CD4-positive, alpha-beta T cell (primary cell): Measurements from ENCODE around the gene PSMB3. TPM values are rescaled to one million over a fixed set of nuclear protein-coding genes. Genes with fewer than 3 reads are reported as not detected.

ENCODE experiments used
- ATAC-seq: fragments of 200-7000 bp; cut with Tn5 transposase; one replicate; pipeline ENCODE4 v1.10.0; 2022; ENCODE audit warnings: mild to moderate bottlenecking; ENCODE audit not compliant: poor library complexity
- CTCF ChIA-PET: fragments of 350-600 bp; sonication (Branson Sonifier 250); formaldehyde crosslinking; loops from one replicate; lab custom pipeline; 2021; ENCODE audit warnings: antibody characterized with exemption, inconsistent platforms; lab: Charles Lee
- POLR2A ChIA-PET: fragments of 350-600 bp; sonication (Branson Sonifier 250); formaldehyde crosslinking; loops from one replicate; lab custom pipeline; 2021; ENCODE audit warnings: antibody characterized with exemption, inconsistent platforms; lab: Charles Lee
- DNase-seq, 14 experiments: peaks; one replicate each; pipeline ENCODE4 v3.0.0-alpha.2; 2013 to 2020; ENCODE audit warnings: mixed read lengths in 2 of 14
- H3K27ac ChIP-seq, 2 donors: one replicate each; pipeline versions ENCODE4 v1.5.1 to v1.7.0; 2013; ENCODE audit warnings: low read length in 2 of 2, low read depth in 1 of 2, mild to moderate bottlenecking in 1 of 2
- H3K27me3 ChIP-seq, 2 experiments: 1 replicate in 1 of 2; 2 replicates in 1 of 2; pipeline versions ENCODE4 v1.6.1 to v1.7.0; 2013; ENCODE audit warnings: low read length in 2 of 2, control low read depth in 1 of 2, mild to moderate bottlenecking in 1 of 2, moderate library complexity in 1 of 2; ENCODE audit not compliant: insufficient read depth in 2 of 2, control insufficient read depth in 1 of 2
- H3K36me3 ChIP-seq: one replicate; pipeline ENCODE4 v1.6.1; 2013; ENCODE audit warnings: low read length, control low read depth; ENCODE audit not compliant: insufficient read depth
- H3K4me1 ChIP-seq: one replicate; pipeline ENCODE4 v1.6.1; 2013; ENCODE audit warnings: low read length, control low read depth; ENCODE audit not compliant: insufficient read depth
- H3K4me3 ChIP-seq: one replicate; pipeline ENCODE4 v1.5.1; 2013; ENCODE audit warnings: mild to moderate bottlenecking, low read length, moderate library complexity
- H3K9me3 ChIP-seq, 2 experiments: 1 replicate in 1 of 2; 2 replicates in 1 of 2; pipeline versions ENCODE4 v1.6.1 to v1.7.0; 2013; ENCODE audit warnings: low read length in 2 of 2, mild to moderate bottlenecking in 2 of 2, control low read depth in 1 of 2, moderate library complexity in 1 of 2; ENCODE audit not compliant: control insufficient read depth in 1 of 2, insufficient read depth in 1 of 2
- H3K27ac Mint-ChIP-seq: one replicate; pipeline ENCODE4 v1.8.0; 2020; ENCODE audit warnings: mixed read lengths
- H3K27me3 Mint-ChIP-seq: one replicate; pipeline ENCODE4 v1.8.0; 2021; ENCODE audit warnings: mixed read lengths
- H3K36me3 Mint-ChIP-seq: one replicate; pipeline ENCODE4 v1.8.0; 2021; ENCODE audit warnings: low read depth, mixed read lengths
- H3K4me1 Mint-ChIP-seq: one replicate; pipeline ENCODE4 v1.8.0; 2021; ENCODE audit warnings: low read depth, mixed read lengths
- H3K4me3 Mint-ChIP-seq: one replicate; pipeline ENCODE4 v1.8.0; 2020; ENCODE audit warnings: mild to moderate bottlenecking, mixed read lengths
- H3K9me3 Mint-ChIP-seq: one replicate; pipeline ENCODE4 v1.8.0; 2020; ENCODE audit warnings: mixed read lengths
- intact Hi-C, 2 experiments: fragments of 100-400 bp; cut with DNase I in 1 of 2; cut with micrococcal nuclease in 1 of 2; formaldehyde crosslinking; loops; one replicate each; pipeline versions ENCODE4 v1.15.1 to v1.9.0; 2023 to 2025; cut with DNase I, micrococcal nuclease
- polyA plus RNA-seq, 2 donors: library from polyadenylated mRNA; unstranded; fragments of 120-200 nt; gene quantifications; one replicate each; pipeline ENCODE4 v1.2.1, GENCODE V29; 2013
- total RNA-seq, 174 experiments: library from RNA in 2 of 174; stranded (reverse) in 2 of 174; gene quantifications; one replicate each; pipeline ENCODE4 v1.2.3 and lab custom pipeline; 2021 to 2026
- TF ChIP-seq, protein P1 (sequence below): fragments of 200-600 bp; IDR thresholded peaks from one replicate; pipeline ENCODE4 v1.8.0; 2022; ENCODE audit warnings: antibody characterized with exemption, mild to moderate bottlenecking

The PSMB3 gene
- total RNA-seq, result 10 to 100 TPM; 46.6 to 55.0 TPM
- polyA plus RNA-seq (2013, experiment 1 of 2), result 121 TPM
- polyA plus RNA-seq (2013, experiment 2 of 2), result 99.1 TPM
- total RNA-seq (lab: John Stamatoyannopoulos, UW), result 24.8 to 295 (median 52.9) reads per million in 172 experiments

DNA sequence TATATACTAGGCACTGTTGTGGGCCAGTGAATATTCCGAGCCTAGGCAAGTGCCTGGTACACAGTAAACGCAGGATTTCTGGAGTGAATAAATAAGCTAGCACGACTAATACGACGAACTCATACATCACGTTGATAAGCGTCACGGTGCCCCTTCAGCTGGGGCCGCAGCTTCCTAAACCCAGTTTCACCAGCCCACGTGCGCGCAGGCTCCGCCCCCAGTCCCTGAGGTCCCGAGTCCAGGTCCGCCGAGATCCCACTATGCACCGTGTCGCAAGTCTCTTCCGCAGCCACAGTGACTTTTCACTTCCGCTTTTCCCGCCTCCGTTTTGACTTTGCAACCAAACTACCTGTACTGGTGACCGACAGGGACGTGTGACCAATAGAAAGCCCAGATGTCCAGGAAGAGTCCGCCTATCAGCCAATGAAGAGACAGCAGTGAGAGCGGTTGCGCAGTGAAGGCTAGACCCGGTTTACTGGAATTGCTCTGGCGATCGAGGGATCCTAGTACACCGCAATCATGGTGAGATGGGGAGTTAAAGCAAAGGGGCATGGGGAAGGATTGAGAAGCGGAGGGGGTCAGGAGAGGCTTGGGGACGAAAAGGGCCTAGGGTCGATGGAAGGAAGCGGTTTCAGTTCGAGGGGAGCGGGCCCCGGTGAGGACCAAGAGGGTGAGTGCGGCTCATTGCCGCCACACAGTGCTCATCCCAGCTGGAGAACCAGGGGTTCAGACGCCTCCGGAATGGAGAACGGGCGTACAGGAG lies at the start of gene PSMB3:
Gene PSMB3 (plus strand): TSS at position 434 of the 763 bp plus-strand sequence. CDS start 86 bp downstream, at position 520.
- Histone ChIP-seq H3K4me3 (peak within 1 kb of the TSS; percentile 90), H3K4me1 (peaks cover 68% of the 10 kb centered on the region), H3K27me3 (peaks cover 30 to 33% of the 10 kb centered on the region in 2 experiments), H3K9me3 (peaks cover 0 to 15% of the 10 kb centered on the region in 2 experiments), H3K36me3 (peaks cover 29% of the 10 kb centered on the region), H3K27ac (peak within 1 kb of the TSS; percentile 80 to 93)
- H3K4me1 Mint-ChIP-seq, result peaks cover 38% of the 10 kb centered on the region
- ChIA-PET POLR2A (interaction anchor here (0.8 to 2.8 kb wide), 17 partner anchors 9 to 709 kb away, joined by 3 to 22 read pairs (median 5); partner anchors contain the start of genes CDK12, CISD3, LASP1 and MLLT6), CTCF (interaction anchor here (0.8 to 1.2 kb wide), 2 partner anchors 17 to 46 kb away, joined by 3 to 4 read pairs; no protein-coding TSS in a partner anchor)
- TF ChIP-seq, protein P1, sequence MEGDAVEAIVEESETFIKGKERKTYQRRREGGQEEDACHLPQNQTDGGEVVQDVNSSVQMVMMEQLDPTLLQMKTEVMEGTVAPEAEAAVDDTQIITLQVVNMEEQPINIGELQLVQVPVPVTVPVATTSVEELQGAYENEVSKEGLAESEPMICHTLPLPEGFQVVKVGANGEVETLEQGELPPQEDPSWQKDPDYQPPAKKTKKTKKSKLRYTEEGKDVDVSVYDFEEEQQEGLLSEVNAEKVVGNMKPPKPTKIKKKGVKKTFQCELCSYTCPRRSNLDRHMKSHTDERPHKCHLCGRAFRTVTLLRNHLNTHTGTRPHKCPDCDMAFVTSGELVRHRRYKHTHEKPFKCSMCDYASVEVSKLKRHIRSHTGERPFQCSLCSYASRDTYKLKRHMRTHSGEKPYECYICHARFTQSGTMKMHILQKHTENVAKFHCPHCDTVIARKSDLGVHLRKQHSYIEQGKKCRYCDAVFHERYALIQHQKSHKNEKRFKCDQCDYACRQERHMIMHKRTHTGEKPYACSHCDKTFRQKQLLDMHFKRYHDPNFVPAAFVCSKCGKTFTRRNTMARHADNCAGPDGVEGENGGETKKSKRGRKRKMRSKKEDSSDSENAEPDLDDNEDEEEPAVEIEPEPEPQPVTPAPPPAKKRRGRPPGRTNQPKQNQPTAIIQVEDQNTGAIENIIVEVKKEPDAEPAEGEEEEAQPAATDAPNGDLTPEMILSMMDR, result no peak
- intact Hi-C loops, result loop anchor here (1.0 to 10.0 kb wide), 7 partner anchors 24 to 402 kb away; partner anchors contain the start of genes MLLT6 (in 2 of the 2), CWC25 (in 1 of the 2), PIP4K2B (in 1 of the 2) and PLXDC1 (in 1 of the 2)
- H3K36me3 Mint-ChIP-seq, result peaks cover 34% of the 10 kb centered on the region
- H3K4me3 Mint-ChIP-seq, result peak within 1 kb of the TSS; percentile 99
- H3K27me3 Mint-ChIP-seq, result peaks cover 27% of the 10 kb centered on the region
- peak; percentile 86 to 100 (median 93) for DNase-seq
- peak; percentile 85 for ATAC-seq
- H3K9me3 Mint-ChIP-seq, result no peaks in the 10 kb centered on the region
- peak within 1 kb of the TSS; percentile 83 for H3K27ac Mint-ChIP-seq

DNA sequence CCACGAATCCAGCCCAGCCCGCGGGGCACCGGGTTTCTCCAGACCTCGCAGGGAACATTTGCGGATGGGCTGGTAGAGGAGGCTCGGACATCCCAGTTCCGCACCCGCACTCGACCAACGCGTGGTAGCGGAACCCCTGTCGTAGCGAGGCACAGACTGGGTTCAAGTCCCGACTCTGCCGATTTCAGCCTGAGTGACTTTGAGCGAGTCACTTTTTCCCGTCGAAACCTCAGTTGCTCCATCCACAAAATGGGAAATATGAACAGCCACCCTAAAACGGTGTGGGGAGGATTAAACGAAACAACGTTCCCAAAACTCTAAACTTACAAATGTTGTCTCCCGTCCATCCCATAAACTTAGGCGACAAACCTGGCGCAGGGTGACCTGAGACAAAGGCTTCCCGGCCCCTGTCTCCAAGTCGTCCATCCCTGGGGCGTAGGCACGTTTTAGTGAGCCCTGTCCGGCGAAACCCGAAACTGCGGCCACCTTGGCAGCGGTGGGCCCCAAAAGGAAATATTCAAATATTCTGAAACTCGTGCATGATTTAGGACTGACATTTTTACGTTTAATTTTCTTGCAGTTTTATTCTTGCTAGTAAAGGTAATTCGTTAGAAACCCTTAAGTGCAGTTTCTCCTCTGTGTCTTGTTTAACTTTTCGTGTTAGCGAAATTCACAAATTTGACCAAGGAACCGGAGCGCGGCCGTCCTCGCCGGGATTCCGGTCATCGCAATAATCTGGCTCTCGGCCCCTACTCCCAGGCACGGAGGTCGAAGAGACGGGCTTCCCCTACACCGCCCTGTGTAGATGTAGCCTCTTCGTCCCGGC lies 49.4 kb upstream of the PSMB3 start:
- no peak for ATAC-seq
- ChIA-PET POLR2A (interaction anchor here (0.7 to 7.0 kb wide), 8 partner anchors 13 to 144 kb away, joined by 3 to 180 read pairs (median 8); partner anchors contain the start of genes CISD3 and PSMB3), CTCF (interaction anchor here (1.9 to 2.3 kb wide), 2 partner anchors 25 to 32 kb away, joined by 6 to 11 read pairs; no protein-coding TSS in a partner anchor)
- H3K36me3 ChIP-seq, result peaks cover 7% of the 10 kb centered on the region
- peak in 2 of 14 experiments; percentile 28 to 37 for DNase-seq
- Mint-ChIP-seq H3K36me3 (peaks cover 51% of the 10 kb centered on the region), H3K27me3 (no peaks in the 10 kb centered on the region), H3K4me3 (peak overlapping the region; percentile 95), H3K27ac (peak overlapping the region; percentile 88), H3K9me3 (no peaks in the 10 kb centered on the region), H3K4me1 (peaks cover 51% of the 10 kb centered on the region)
- H3K4me1 ChIP-seq, result peaks cover 66% of the 10 kb centered on the region
- peak overlapping the region; percentile 79 to 97 for H3K27ac ChIP-seq
- no peaks in the 10 kb centered on the region for H3K27me3 ChIP-seq
- H3K4me3 ChIP-seq, result peak overlapping the region; percentile 73
- TF ChIP-seq, protein P1, result no peak
- intact Hi-C loops, result loop anchor here (1.0 to 2.0 kb wide), 2 partner anchors 26 to 28 kb away; no protein-coding TSS in a partner anchor
- no peaks in the 10 kb centered on the region for H3K9me3 ChIP-seq
